Measurements from ENCODE around the gene NATD1. TPM values are rescaled to one million over a fixed set of nuclear protein-coding genes. Genes with fewer than 3 reads are reported as not detected.

Gene NATD1
- total RNA-seq, 1 experiment from 2014 or later: 7.3 TPM

GRCh38 chr17:21263376-21263775 is 10.2 kb upstream of the NATD1 start:
- H3K9ac ChIP-seq (ENCODE audit: extremely low read depth, insufficient read length, low read length): no peak overlapping the region
- H3K79me1 ChIP-seq (ENCODE audit: insufficient read depth, low read depth, low read length, poor library complexity, severe bottlenecking): no peaks in the 10 kb centered on the region
- H4K8ac ChIP-seq (replicated peaks; ENCODE audit: insufficient read length, low read depth, low read length): no peak overlapping the region
- no peak for DNase-seq
- no peak overlapping the region for H3K27ac ChIP-seq (ENCODE audit: insufficient read length, low read depth, low read length)
- H2AK5ac ChIP-seq (ENCODE audit: insufficient read length, low read length): no peak overlapping the region
- no CpG with 5 or more reads among the region's 6 CpGs for WGBS (ENCODE audit: extremely low coverage, insufficient read length, low lambda C conversion rate)
- Mint-ChIP-seq H3K27ac (no peak overlapping the region), H3K4me1 (peaks cover 0 to 6% of the 10 kb centered on the region in 2 experiments; a peak in 2 of 4 replicates), H3K27me3 (ENCODE audit: low read depth) (no peaks in the 10 kb centered on the region; the same call in 1 of the 2 replicates), H3K9me3 (no peaks in the 10 kb centered on the region), H3K36me3 (ENCODE audit: insufficient read depth in 1 of 3, low read depth in 3 of 3) (no peaks in the 10 kb centered on the region), H3K4me3 (no peak overlapping the region)
- H3K4me2 ChIP-seq (ENCODE audit: insufficient read depth, insufficient read length, low read length): no peak overlapping the region
- no peak overlapping the region for H3K18ac ChIP-seq (ENCODE audit: insufficient read length, low read depth, low read length)
- H2BK5ac ChIP-seq (ENCODE audit: insufficient read length, low read length): no peak overlapping the region
- H2BK120ac ChIP-seq (ENCODE audit: low read depth, low read length, poor library complexity, severe bottlenecking): no peak overlapping the region
- H4K20me1 ChIP-seq (ENCODE audit: control insufficient read depth, insufficient read depth, insufficient read length): no peaks in the 10 kb centered on the region
- no peak overlapping the region for H2BK15ac ChIP-seq (ENCODE audit: low read depth, low read length)
- TF ChIP-seq CTCF (conservative IDR thresholded peaks at IDR 0.05): no peak
- no peak overlapping the region for H4K91ac ChIP-seq (ENCODE audit: insufficient read length, low read depth, low read length)
- H3K23ac ChIP-seq (ENCODE audit: insufficient read length, low read depth, low read length): no peak overlapping the region
- H2BK20ac ChIP-seq (ENCODE audit: low read depth, low read length, poor library complexity, severe bottlenecking): no peak overlapping the region
- H3K4ac ChIP-seq (ENCODE audit: low read depth, low read length): no peak overlapping the region
- H4K5ac ChIP-seq (ENCODE audit: insufficient read length, low read depth, low read length): no peak overlapping the region
- no peak overlapping the region for H3T11ph ChIP-seq (ENCODE audit: low read length)
- H3K14ac ChIP-seq (ENCODE audit: insufficient read depth, low read length): no peak overlapping the region
- H3K23me2 ChIP-seq (ENCODE audit: insufficient read length, low read depth, low read length, poor library complexity, severe bottlenecking): no peaks in the 10 kb centered on the region
- no peak overlapping the region for H3K56ac ChIP-seq (ENCODE audit: insufficient read length, low read depth, low read length)
- no peak overlapping the region for H2BK12ac ChIP-seq (ENCODE audit: insufficient read length, low read depth, low read length)
- no peaks in the 10 kb centered on the region for H3K27me3 ChIP-seq (ENCODE audit: insufficient read depth, low read length)
- H3K9me3 ChIP-seq (ENCODE audit: control insufficient read depth, low read depth, low read length): no peaks in the 10 kb centered on the region
- no peak overlapping the region for H2AFZ ChIP-seq (ENCODE audit: low read length)
- no peaks in the 10 kb centered on the region for H3K79me2 ChIP-seq (ENCODE audit: insufficient read depth, low read length)
- no peaks in the 10 kb centered on the region for H3K4me1 ChIP-seq (ENCODE audit: insufficient read depth, low read length)
